Caki2 (cell line): ENCODE data around the gene AJUBA. TPM values are rescaled to one million over a fixed set of nuclear protein-coding genes. Genes with fewer than 3 reads are reported as not detected.

Source experiments
- total RNA-seq: library from RNA; depleted of rRNA; stranded (reverse); fragments of >200 nt; shearing (Covaris generic); gene quantifications from 2 replicates; pipeline ENCODE4 v1.2.3, GENCODE V29; 2014; ENCODE audit warnings: low replicate concordance; rRNA removed

The AJUBA gene
- total RNA-seq, 1 experiment from 2014 or later: 119 TPM

Other genes starting within 250 kb of the AJUBA start
- gene OXA1L, start 215.9 kb downstream of the AJUBA start, total RNA-seq: 71.3 and 79.1 TPM in 2 replicates
- 0.38 and 7.7 TPM in 2 replicates for gene SLC7A7, start 167.1 kb downstream of the AJUBA start, total RNA-seq
- gene MRPL52, start 152.7 kb downstream of the AJUBA start, total RNA-seq: 81.2 and 137 TPM in 2 replicates
- not detected in 2 replicates for gene MMP14, start 146.0 kb downstream of the AJUBA start, total RNA-seq
- gene LRP10, start 110.8 kb downstream of the AJUBA start, total RNA-seq: 44.5 and 48.8 TPM in 2 replicates
- not detected in 2 replicates for gene REM2, start 99.3 kb downstream of the AJUBA start, total RNA-seq
- 87.9 and 107 TPM in 2 replicates for gene RBM23, start 63.4 kb downstream of the AJUBA start, total RNA-seq
- 92.8 and 171 TPM in 2 replicates for gene PRMT5, start 53.2 kb downstream of the AJUBA start, total RNA-seq
- gene HAUS4, start 25.5 kb downstream of the AJUBA start, total RNA-seq: 120 and 155 TPM in 2 replicates
- gene C14orf93, start 27.6 kb upstream of the AJUBA start, total RNA-seq: 5.5 and 21.9 TPM in 2 replicates
- gene PSMB5, start 52.3 kb upstream of the AJUBA start, total RNA-seq: 225 and 270 TPM in 2 replicates
- gene PSMB11, start 59.7 kb upstream of the AJUBA start, total RNA-seq: not detected in 2 replicates
- 7.6 and 9.5 TPM in 2 replicates for gene CDH24, start 75.0 kb upstream of the AJUBA start, total RNA-seq
- gene ACIN1, start 112.6 kb upstream of the AJUBA start, total RNA-seq: 31.6 and 49.1 TPM in 2 replicates
- 35.2 and 57.1 TPM in 2 replicates for gene C14orf119, start 113.0 kb upstream of the AJUBA start, total RNA-seq
- not detected in 2 replicates for gene CIROP, start 122.4 kb upstream of the AJUBA start, total RNA-seq
- gene CEBPE, start 136.7 kb upstream of the AJUBA start, total RNA-seq: not detected in 2 replicates
- not detected in 2 replicates for gene SLC7A8, start 201.1 kb upstream of the AJUBA start, total RNA-seq